Measurements from ENCODE around the gene CCDC192.

DNA sequence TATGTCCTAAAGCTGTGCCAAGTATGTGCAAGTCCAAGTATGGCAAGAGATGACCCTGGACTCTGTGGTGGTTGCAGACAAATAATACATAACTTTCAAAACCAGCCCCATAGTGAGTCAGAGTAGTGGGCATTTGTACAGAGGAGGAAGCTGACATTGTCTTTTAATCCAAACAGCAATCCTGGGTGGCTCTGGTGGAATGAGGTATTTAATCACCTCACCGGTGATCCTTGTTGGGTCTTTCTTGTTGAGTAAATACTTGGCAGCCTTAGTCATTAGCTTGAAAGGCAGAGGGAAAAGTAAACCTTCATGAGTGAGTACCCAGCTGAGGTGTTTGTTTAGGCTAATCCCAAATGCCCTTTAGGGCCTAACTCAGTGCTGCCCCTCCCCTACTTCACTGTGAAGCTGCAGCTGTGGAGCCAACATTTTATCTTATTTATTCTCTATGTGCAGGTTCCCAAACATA lies 231.6 kb downstream of the CCDC192 start:
- TF ChIP-seq, protein P1, sequence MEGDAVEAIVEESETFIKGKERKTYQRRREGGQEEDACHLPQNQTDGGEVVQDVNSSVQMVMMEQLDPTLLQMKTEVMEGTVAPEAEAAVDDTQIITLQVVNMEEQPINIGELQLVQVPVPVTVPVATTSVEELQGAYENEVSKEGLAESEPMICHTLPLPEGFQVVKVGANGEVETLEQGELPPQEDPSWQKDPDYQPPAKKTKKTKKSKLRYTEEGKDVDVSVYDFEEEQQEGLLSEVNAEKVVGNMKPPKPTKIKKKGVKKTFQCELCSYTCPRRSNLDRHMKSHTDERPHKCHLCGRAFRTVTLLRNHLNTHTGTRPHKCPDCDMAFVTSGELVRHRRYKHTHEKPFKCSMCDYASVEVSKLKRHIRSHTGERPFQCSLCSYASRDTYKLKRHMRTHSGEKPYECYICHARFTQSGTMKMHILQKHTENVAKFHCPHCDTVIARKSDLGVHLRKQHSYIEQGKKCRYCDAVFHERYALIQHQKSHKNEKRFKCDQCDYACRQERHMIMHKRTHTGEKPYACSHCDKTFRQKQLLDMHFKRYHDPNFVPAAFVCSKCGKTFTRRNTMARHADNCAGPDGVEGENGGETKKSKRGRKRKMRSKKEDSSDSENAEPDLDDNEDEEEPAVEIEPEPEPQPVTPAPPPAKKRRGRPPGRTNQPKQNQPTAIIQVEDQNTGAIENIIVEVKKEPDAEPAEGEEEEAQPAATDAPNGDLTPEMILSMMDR (IDR thresholded peaks at IDR 0.05): no peak
- TF ChIP-seq KAT7 (CRISPR knock-in tag; IDR thresholded peaks at IDR 0.05; ENCODE audit: borderline replicate concordance): no peak
- TF ChIP-seq, protein P2, sequence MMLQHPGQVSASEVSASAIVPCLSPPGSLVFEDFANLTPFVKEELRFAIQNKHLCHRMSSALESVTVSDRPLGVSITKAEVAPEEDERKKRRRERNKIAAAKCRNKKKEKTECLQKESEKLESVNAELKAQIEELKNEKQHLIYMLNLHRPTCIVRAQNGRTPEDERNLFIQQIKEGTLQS (CRISPR knock-in tag; conservative IDR thresholded peaks at IDR 0.05): no peak
- no peak for TF ChIP-seq SP1 (CRISPR knock-in tag; conservative IDR thresholded peaks at IDR 0.05)
- no peak for TF ChIP-seq PRRX2 (CRISPR knock-in tag; IDR thresholded peaks at IDR 0.05)
- TF ChIP-seq ZNF423 (CRISPR knock-in tag; IDR thresholded peaks at IDR 0.05): no peak
- no peak for TF ChIP-seq CREB1 (CRISPR knock-in tag; IDR thresholded peaks at IDR 0.05)
- TF ChIP-seq, protein P3, sequence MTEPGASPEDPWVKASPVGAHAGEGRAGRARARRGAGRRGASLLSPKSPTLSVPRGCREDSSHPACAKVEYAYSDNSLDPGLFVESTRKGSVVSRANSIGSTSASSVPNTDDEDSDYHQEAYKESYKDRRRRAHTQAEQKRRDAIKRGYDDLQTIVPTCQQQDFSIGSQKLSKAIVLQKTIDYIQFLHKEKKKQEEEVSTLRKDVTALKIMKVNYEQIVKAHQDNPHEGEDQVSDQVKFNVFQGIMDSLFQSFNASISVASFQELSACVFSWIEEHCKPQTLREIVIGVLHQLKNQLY (CRISPR knock-in tag; IDR thresholded peaks at IDR 0.05): no peak
- TF ChIP-seq SOX15 (CRISPR knock-in tag; IDR thresholded peaks at IDR 0.05): no peak
- no peak for TF ChIP-seq ZNF232 (CRISPR knock-in tag; IDR thresholded peaks at IDR 0.05)
- TF ChIP-seq, protein P4, sequence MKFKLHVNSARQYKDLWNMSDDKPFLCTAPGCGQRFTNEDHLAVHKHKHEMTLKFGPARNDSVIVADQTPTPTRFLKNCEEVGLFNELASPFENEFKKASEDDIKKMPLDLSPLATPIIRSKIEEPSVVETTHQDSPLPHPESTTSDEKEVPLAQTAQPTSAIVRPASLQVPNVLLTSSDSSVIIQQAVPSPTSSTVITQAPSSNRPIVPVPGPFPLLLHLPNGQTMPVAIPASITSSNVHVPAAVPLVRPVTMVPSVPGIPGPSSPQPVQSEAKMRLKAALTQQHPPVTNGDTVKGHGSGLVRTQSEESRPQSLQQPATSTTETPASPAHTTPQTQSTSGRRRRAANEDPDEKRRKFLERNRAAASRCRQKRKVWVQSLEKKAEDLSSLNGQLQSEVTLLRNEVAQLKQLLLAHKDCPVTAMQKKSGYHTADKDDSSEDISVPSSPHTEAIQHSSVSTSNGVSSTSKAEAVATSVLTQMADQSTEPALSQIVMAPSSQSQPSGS (CRISPR knock-in tag; IDR thresholded peaks at IDR 0.05; ENCODE audit: borderline replicate concordance, low read depth): no peak
- TF ChIP-seq TEAD4 (CRISPR knock-in tag; IDR thresholded peaks at IDR 0.05): no peak
- TF ChIP-seq ZNF219 (CRISPR knock-in tag; IDR thresholded peaks at IDR 0.05; ENCODE audit: borderline replicate concordance): no peak
- TF ChIP-seq FOXK1 (CRISPR knock-in tag; IDR thresholded peaks at IDR 0.05): no peak

Data from WTC11 (cell line).